ENCODE results near the gene NDE1. TPM values are rescaled to one million over a fixed set of nuclear protein-coding genes. Genes with fewer than 3 reads are reported as not detected.

Gene NDE1
- total and polyA plus RNA-seq, 4 donors, result 2.5 to 17.3 (median 4.4) TPM

DNA sequence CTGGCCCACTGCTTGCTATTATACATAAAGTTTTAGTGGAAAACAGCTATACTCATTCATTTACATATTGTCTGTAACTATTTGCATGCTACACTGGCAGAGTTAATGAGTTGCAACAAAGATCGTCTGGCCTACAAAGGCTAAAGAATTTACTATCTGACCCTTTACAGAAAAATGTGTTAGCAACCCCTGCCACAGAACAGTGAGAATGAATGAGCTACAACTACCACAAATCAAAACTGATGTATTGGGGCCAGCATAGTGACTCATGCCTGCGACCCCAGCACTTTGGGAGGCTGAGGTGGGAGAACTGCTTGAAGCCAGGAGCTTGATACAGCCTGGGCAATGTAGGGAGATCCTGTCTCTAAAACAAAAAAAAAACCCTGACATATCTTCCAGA is 114.1 kb downstream of the NDE1 start:
- Histone ChIP-seq H3K4me3 (ENCODE audit: low read depth in 1 of 3, low read length in 3 of 3) (no peak overlapping the region), H3K9me3 (ENCODE audit: control insufficient read depth in 4 of 4, low read length in 3 of 4) (no peaks in the 10 kb centered on the region), H3K27ac (ENCODE audit: low read depth in 1 of 2, low read length in 2 of 2) (no peak overlapping the region), H3K9ac (ENCODE audit: low read depth in 1 of 2, low read length in 2 of 2) (no peak overlapping the region), H3K4me1 (ENCODE audit: control insufficient read depth in 4 of 4, insufficient read depth in 4 of 4, low read length in 3 of 4) (no peaks in the 10 kb centered on the region), H3K36me3 (ENCODE audit: control insufficient read depth in 4 of 4, insufficient read depth in 3 of 4, low read depth in 1 of 4, low read length in 3 of 4) (no peaks in the 10 kb centered on the region), H3K27me3 (ENCODE audit: control insufficient read depth in 4 of 4, insufficient read depth in 4 of 4, low read length in 3 of 4) (no peaks in the 10 kb centered on the region)
- WGBS, result 63% methylated on average over 2 of the region's 2 CpGs
- TF ChIP-seq RXRA (IDR thresholded peaks at IDR 0.05) (no peak), TAF1 (conservative IDR thresholded peaks at IDR 0.05) (no peak), GABPA (IDR thresholded peaks at IDR 0.05 in 1 of 2, conservative IDR thresholded peaks at IDR 0.05 in 1 of 2) (no peak), JUND (IDR thresholded peaks at IDR 0.05) (no peak), EGR1 (IDR thresholded peaks at IDR 0.05; ENCODE audit: low read depth in 2 of 2) (no peak), FOXA2 (IDR thresholded peaks at IDR 0.05) (no peak), HNF4A (conservative IDR thresholded peaks at IDR 0.05) (no peak)
- TF ChIP-seq, protein P1, sequence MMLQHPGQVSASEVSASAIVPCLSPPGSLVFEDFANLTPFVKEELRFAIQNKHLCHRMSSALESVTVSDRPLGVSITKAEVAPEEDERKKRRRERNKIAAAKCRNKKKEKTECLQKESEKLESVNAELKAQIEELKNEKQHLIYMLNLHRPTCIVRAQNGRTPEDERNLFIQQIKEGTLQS (IDR thresholded peaks at IDR 0.05), result no peak
- TF ChIP-seq, protein P2, sequence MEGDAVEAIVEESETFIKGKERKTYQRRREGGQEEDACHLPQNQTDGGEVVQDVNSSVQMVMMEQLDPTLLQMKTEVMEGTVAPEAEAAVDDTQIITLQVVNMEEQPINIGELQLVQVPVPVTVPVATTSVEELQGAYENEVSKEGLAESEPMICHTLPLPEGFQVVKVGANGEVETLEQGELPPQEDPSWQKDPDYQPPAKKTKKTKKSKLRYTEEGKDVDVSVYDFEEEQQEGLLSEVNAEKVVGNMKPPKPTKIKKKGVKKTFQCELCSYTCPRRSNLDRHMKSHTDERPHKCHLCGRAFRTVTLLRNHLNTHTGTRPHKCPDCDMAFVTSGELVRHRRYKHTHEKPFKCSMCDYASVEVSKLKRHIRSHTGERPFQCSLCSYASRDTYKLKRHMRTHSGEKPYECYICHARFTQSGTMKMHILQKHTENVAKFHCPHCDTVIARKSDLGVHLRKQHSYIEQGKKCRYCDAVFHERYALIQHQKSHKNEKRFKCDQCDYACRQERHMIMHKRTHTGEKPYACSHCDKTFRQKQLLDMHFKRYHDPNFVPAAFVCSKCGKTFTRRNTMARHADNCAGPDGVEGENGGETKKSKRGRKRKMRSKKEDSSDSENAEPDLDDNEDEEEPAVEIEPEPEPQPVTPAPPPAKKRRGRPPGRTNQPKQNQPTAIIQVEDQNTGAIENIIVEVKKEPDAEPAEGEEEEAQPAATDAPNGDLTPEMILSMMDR (IDR thresholded peaks at IDR 0.05; ENCODE audit: low read depth, low read length, missing input control), result no peak
- DNase-seq (ENCODE audit: low spot score), result no peak

DNA sequence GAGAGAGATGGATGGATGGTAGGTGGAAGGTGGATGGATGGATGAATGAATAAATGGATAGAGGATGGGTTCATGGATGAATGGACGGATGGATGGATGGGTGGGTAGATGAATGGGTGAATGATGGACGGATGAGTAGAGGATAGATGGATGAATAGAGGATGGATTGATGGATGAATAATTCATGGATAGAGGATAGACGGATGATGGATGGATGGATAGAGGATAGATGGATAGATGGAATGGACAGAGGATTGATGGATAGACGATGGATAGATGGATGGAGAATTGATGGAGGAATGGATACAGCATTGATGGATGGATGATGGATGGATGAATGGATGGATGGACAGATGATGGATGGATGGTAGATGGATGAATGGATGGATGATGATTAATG is 115.1 kb downstream of the NDE1 start:
- Histone ChIP-seq H3K4me1 (ENCODE audit: control insufficient read depth in 4 of 4, insufficient read depth in 4 of 4, low read length in 3 of 4) (no peaks in the 10 kb centered on the region), H3K36me3 (ENCODE audit: control insufficient read depth in 4 of 4, insufficient read depth in 3 of 4, low read depth in 1 of 4, low read length in 3 of 4) (no peaks in the 10 kb centered on the region), H3K9ac (ENCODE audit: low read depth in 1 of 2, low read length in 2 of 2) (no peak overlapping the region), H3K27ac (ENCODE audit: low read depth in 1 of 2, low read length in 2 of 2) (no peak overlapping the region), H3K9me3 (ENCODE audit: control insufficient read depth in 4 of 4, low read length in 3 of 4) (no peaks in the 10 kb centered on the region), H3K4me3 (ENCODE audit: low read depth in 1 of 3, low read length in 3 of 3) (no peak overlapping the region), H3K27me3 (ENCODE audit: control insufficient read depth in 4 of 4, insufficient read depth in 4 of 4, low read length in 3 of 4) (no peaks in the 10 kb centered on the region)
- TF ChIP-seq, protein P2 (IDR thresholded peaks at IDR 0.05; ENCODE audit: low read depth, low read length, missing input control), result no peak
- no peak for TF ChIP-seq FOXA1 (IDR thresholded peaks at IDR 0.05)
- TF ChIP-seq YY1 (IDR thresholded peaks at IDR 0.05), result no peak
- no peak for TF ChIP-seq RAD21 (IDR thresholded peaks at IDR 0.05)
- no peak for TF ChIP-seq HNF4A (conservative IDR thresholded peaks at IDR 0.05)
- TF ChIP-seq HNF4G (IDR thresholded peaks at IDR 0.05), result no peak
- no peak for TF ChIP-seq GABPA (IDR thresholded peaks at IDR 0.05 in 1 of 2, conservative IDR thresholded peaks at IDR 0.05 in 1 of 2)
- no peak for TF ChIP-seq RXRA (IDR thresholded peaks at IDR 0.05)
- TF ChIP-seq FOXA2 (IDR thresholded peaks at IDR 0.05), result no peak
- TF ChIP-seq, protein P3, sequence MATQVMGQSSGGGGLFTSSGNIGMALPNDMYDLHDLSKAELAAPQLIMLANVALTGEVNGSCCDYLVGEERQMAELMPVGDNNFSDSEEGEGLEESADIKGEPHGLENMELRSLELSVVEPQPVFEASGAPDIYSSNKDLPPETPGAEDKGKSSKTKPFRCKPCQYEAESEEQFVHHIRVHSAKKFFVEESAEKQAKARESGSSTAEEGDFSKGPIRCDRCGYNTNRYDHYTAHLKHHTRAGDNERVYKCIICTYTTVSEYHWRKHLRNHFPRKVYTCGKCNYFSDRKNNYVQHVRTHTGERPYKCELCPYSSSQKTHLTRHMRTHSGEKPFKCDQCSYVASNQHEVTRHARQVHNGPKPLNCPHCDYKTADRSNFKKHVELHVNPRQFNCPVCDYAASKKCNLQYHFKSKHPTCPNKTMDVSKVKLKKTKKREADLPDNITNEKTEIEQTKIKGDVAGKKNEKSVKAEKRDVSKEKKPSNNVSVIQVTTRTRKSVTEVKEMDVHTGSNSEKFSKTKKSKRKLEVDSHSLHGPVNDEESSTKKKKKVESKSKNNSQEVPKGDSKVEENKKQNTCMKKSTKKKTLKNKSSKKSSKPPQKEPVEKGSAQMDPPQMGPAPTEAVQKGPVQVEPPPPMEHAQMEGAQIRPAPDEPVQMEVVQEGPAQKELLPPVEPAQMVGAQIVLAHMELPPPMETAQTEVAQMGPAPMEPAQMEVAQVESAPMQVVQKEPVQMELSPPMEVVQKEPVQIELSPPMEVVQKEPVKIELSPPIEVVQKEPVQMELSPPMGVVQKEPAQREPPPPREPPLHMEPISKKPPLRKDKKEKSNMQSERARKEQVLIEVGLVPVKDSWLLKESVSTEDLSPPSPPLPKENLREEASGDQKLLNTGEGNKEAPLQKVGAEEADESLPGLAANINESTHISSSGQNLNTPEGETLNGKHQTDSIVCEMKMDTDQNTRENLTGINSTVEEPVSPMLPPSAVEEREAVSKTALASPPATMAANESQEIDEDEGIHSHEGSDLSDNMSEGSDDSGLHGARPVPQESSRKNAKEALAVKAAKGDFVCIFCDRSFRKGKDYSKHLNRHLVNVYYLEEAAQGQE (IDR thresholded peaks at IDR 0.05), result no peak
- TF ChIP-seq, protein P1 (IDR thresholded peaks at IDR 0.05), result no peak
- TF ChIP-seq, protein P4, sequence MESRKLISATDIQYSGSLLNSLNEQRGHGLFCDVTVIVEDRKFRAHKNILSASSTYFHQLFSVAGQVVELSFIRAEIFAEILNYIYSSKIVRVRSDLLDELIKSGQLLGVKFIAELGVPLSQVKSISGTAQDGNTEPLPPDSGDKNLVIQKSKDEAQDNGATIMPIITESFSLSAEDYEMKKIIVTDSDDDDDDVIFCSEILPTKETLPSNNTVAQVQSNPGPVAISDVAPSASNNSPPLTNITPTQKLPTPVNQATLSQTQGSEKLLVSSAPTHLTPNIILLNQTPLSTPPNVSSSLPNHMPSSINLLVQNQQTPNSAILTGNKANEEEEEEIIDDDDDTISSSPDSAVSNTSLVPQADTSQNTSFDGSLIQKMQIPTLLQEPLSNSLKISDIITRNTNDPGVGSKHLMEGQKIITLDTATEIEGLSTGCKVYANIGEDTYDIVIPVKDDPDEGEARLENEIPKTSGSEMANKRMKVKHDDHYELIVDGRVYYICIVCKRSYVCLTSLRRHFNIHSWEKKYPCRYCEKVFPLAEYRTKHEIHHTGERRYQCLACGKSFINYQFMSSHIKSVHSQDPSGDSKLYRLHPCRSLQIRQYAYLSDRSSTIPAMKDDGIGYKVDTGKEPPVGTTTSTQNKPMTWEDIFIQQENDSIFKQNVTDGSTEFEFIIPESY (IDR thresholded peaks at IDR 0.05), result no peak
- no peak for TF ChIP-seq JUND (IDR thresholded peaks at IDR 0.05)
- WGBS, result 64% methylated on average over 4 of the region's 4 CpGs
- DNase-seq (ENCODE audit: low spot score), result no peak

All from liver (tissue), 9 donors.